HCT116 (cell line): ENCODE data around the gene CCDC3. TPM values are rescaled to one million over a fixed set of nuclear protein-coding genes. Genes with fewer than 3 reads are reported as not detected.

Experiments
- ATAC-seq: fragments of 200-7000 bp; cut with Tn5 transposase; 2 replicates; pipeline ENCODE4 v1.9.1; 2020; ENCODE audit warnings: mild to moderate bottlenecking, moderate library complexity
- BruUV-seq: library from RNA; stranded (reverse); fragments of 400-500 nt; replicated peaks from 2 replicates; lab custom pipeline; 2021; lab: Mats Ljungman, UMichigan
- CTCF ChIA-PET: fragments of 300-600 bp; sonication (Branson Sonifier 250); formaldehyde crosslinking; loops from one replicate; lab custom pipeline; 2021; ENCODE audit warnings: antibody characterized with exemption; lab: Charles Lee
- POLR2A ChIA-PET: fragments of 300-600, 350-600 bp; sonication (Branson Sonifier 250); formaldehyde crosslinking; loops from one replicate; lab custom pipeline; 2021; ENCODE audit warnings: antibody characterized with exemption; lab: Charles Lee
- RAD21 ChIA-PET, 2 experiments: fragments of 300-600 bp; sonication (Branson Sonifier 250); formaldehyde crosslinking; loops; one replicate each; lab custom pipeline; 2023; ENCODE audit warnings: low total read pairs in 2 of 2; ENCODE audit not compliant: uncharacterized antibody in 2 of 2, unreplicated experiment in 2 of 2, low non-redundant PET in 1 of 2; lab: Charles Lee
- DNase-seq: peaks from one replicate; pipeline ENCODE4 v3.0.0-alpha.2; 2010; ENCODE audit warnings: low read depth, low spot score
- H2AFZ ChIP-seq: fragments of 200-600 bp; shearing (Covaris generic), sonication (generic); 2 replicates; pipeline ENCODE4 v1.6.1; 2017; ENCODE audit warnings: low read depth, mixed run types, mixed read lengths, antibody characterized with exemption, low read length; ENCODE audit not compliant: poor library complexity, severe bottlenecking
- H3K27ac ChIP-seq: 2 replicates; pipeline ENCODE4 v1.5.1; 2012; ENCODE audit warnings: low read depth, low read length
- H3K27me3 ChIP-seq: fragments of 200-600 bp; sonication (generic); 2 replicates; pipeline ENCODE4 v1.6.1; 2016; ENCODE audit warnings: mixed run types, low read length, mixed read lengths; ENCODE audit not compliant: insufficient read depth
- H3K36me3 ChIP-seq, 2 experiments: fragments of 200-500 bp in 1 of 2; fragments of 200-600 bp in 1 of 2; sonication (Bioruptor generic) in 1 of 2; sonication (generic) in 1 of 2; 2 replicates each; pipeline versions ENCODE4 v1.5.1 to v1.6.1; 2014 to 2016; ENCODE audit warnings: low read length in 2 of 2, inconsistent platforms in 1 of 2, mixed read lengths in 1 of 2, mixed run types in 1 of 2; ENCODE audit not compliant: insufficient read depth in 2 of 2, control insufficient read depth in 1 of 2
- H3K4me1 ChIP-seq, 2 experiments: fragments of 200-600 bp in 1 of 2; sonication (generic) in 1 of 2; 2 replicates each; pipeline versions ENCODE4 v1.5.1 to v1.6.1; 2012 to 2017; ENCODE audit warnings: low read length in 2 of 2, inconsistent platforms in 1 of 2, mild to moderate bottlenecking in 1 of 2, mixed read lengths in 1 of 2, mixed run types in 1 of 2, moderate library complexity in 1 of 2; ENCODE audit not compliant: insufficient read depth in 2 of 2, control insufficient read depth in 1 of 2
- H3K4me2 ChIP-seq: fragments of 200-600 bp; sonication (generic); 2 replicates; pipeline ENCODE4 v1.6.1; 2017; ENCODE audit warnings: mixed run types, low read length, mixed read lengths
- H3K4me3 ChIP-seq, 2 experiments: fragments of 200-600 bp in 1 of 2; sonication (generic) in 1 of 2; replicated peaks in 1 of 2; 2 replicates each; pipeline ENCODE4 v1.5.1; 2011 to 2016; ENCODE audit warnings: low read length in 2 of 2, control low read depth in 1 of 2, low read depth in 1 of 2, mild to moderate bottlenecking in 1 of 2, mixed read lengths in 1 of 2, mixed run types in 1 of 2
- H3K79me2 ChIP-seq: fragments of 200-600 bp; sonication (generic); 2 replicates; pipeline ENCODE4 v1.6.1; 2017; ENCODE audit warnings: mild to moderate bottlenecking, mixed run types, low read length, moderate library complexity, mixed read lengths; ENCODE audit not compliant: insufficient read depth
- H3K9ac ChIP-seq: fragments of 200-600 bp; sonication (generic); 2 replicates; pipeline ENCODE4 v1.6.1; 2016; ENCODE audit warnings: low read length, mixed read lengths
- H3K9me2 ChIP-seq: fragments of 200-600 bp; sonication (generic), shearing (Covaris generic); 2 replicates; pipeline ENCODE4 v1.6.1; 2017; ENCODE audit warnings: mixed run types, mild to moderate bottlenecking, moderate library complexity; ENCODE audit not compliant: insufficient read depth
- H3K9me3 ChIP-seq, 2 experiments: fragments of 200-500 bp in 1 of 2; fragments of 200-600 bp in 1 of 2; sonication (Bioruptor generic) in 1 of 2; sonication (generic) in 1 of 2; 2 replicates each; pipeline ENCODE4 v1.6.1; 2014 to 2017; ENCODE audit warnings: low read length in 2 of 2, mixed read lengths in 2 of 2, inconsistent platforms in 1 of 2, low read depth in 1 of 2, mild to moderate bottlenecking in 1 of 2, mixed run types in 1 of 2, moderate library complexity in 1 of 2; ENCODE audit not compliant: control insufficient read depth in 1 of 2, insufficient read depth in 1 of 2
- H4K20me1 ChIP-seq: fragments of 200-600 bp; sonication (generic), shearing (Covaris generic); 2 replicates; pipeline ENCODE4 v1.6.1; 2017; ENCODE audit warnings: mixed run types, mild to moderate bottlenecking, moderate library complexity; ENCODE audit not compliant: insufficient read depth
- CTCF ChIP-seq, 3 experiments: fragments of 200-600 bp in 1 of 3; sonication (generic) in 1 of 3; IDR thresholded peaks in 2 of 3; conservative IDR thresholded peaks in 1 of 3; 2 replicates each; pipeline ENCODE4 v1.5.1; 2012 to 2017; ENCODE audit warnings: low read depth in 2 of 3, low read length in 2 of 3, antibody characterized with exemption in 1 of 3, borderline replicate concordance in 1 of 3, control low read depth in 1 of 3, mild to moderate bottlenecking in 1 of 3, mixed read lengths in 1 of 3, mixed run types in 1 of 3, moderate library complexity in 1 of 3; ENCODE audit not compliant: insufficient read depth in 1 of 3
- EGR1 ChIP-seq: IDR thresholded peaks from 2 replicates; pipeline ENCODE4 v1.6.1; 2012; ENCODE audit warnings: low read depth
- ELF1 ChIP-seq: IDR thresholded peaks from 2 replicates; pipeline ENCODE4 v1.6.1; 2012; ENCODE audit warnings: low read depth, borderline replicate concordance
- JUND ChIP-seq: IDR thresholded peaks from 2 replicates; pipeline ENCODE4 v1.6.1; 2012
- POLR2AphosphoS5 ChIP-seq: IDR thresholded peaks from 2 replicates; pipeline ENCODE4 v1.6.1; 2011; ENCODE audit warnings: mild to moderate bottlenecking, low read depth, low read length, moderate library complexity
- RAD21 ChIP-seq: IDR thresholded peaks from 2 replicates; pipeline ENCODE4 v1.6.1; 2012; ENCODE audit warnings: low read depth, mild to moderate bottlenecking
- TCF7L2 ChIP-seq: IDR thresholded peaks from 2 replicates; pipeline ENCODE4 v1.7.0; 2011; ENCODE audit warnings: borderline replicate concordance, inconsistent platforms; ENCODE audit not compliant: insufficient read depth, insufficient read length; ENCODE audit errors: extremely low read depth
- ZNF274 ChIP-seq: fragments of 200-500 bp; sonication (Bioruptor generic); IDR thresholded peaks from 2 replicates; pipeline ENCODE4 v1.6.1; 2014; ENCODE audit warnings: mild to moderate bottlenecking, low read depth, low read length, inconsistent platforms
- intact Hi-C: fragments of 100-400 bp; cut with micrococcal nuclease; formaldehyde crosslinking; loops from 2 replicates; pipeline ENCODE4 v1.10.0; 2022
- total RNA-seq: library from RNA; stranded (reverse); gene quantifications from one replicate; pipeline ENCODE4 v1.2.1, GENCODE V29; 2021; ENCODE audit not compliant: unreplicated experiment

The CCDC3 gene
- total RNA-seq, 1 experiment from 2014 or later: 10.5 TPM

DNA sequence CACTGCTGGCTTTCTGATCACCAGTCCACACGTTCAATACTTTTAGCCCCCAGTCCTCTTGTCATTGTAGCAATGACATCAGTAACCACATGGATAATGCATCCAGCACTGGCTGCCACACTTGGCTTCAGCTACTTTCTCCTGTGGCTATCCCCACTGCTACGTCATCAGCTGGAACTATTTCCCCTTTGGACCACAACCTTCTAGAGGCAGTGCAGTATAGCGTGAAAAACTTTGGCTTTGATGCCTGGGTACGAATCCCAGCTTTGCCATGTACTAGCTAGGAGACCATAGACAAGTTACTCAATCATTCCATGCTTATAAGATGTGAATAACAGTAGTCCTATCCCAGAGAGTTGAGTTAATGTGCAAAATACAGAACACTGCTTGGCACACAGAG is 63.2 kb downstream of the CCDC3 start:
- no peak overlapping the region for H3K27ac ChIP-seq
- H3K79me2 ChIP-seq: no peaks in the 10 kb centered on the region
- no peaks in the 10 kb centered on the region for H3K27me3 ChIP-seq
- CTCF ChIA-PET: no interaction called here
- no peaks in the 10 kb centered on the region for H3K9me2 ChIP-seq
- H4K20me1 ChIP-seq: no peaks in the 10 kb centered on the region
- no peak overlapping the region for H3K4me3 ChIP-seq
- no peaks in the 10 kb centered on the region for H3K36me3 ChIP-seq
- H3K9ac ChIP-seq: no peak overlapping the region
- H2AFZ ChIP-seq: no peak overlapping the region
- TF ChIP-seq TCF7L2: no peak
- TF ChIP-seq EGR1: no peak
- TF ChIP-seq ZNF274: no peak
- TF ChIP-seq ELF1: no peak
- TF ChIP-seq POLR2AphosphoS5: no peak
- no peak for TF ChIP-seq CTCF (IDR thresholded peaks at IDR 0.05 in 2 of 3, conservative IDR thresholded peaks at IDR 0.05 in 1 of 3; ENCODE audit: borderline replicate concordance in 1 of 3, insufficient read depth in 1 of 3, low read depth in 2 of 3, low read length in 2 of 3)
- TF ChIP-seq RAD21: no peak
- intact Hi-C loops: no loop called here
- RAD21 ChIA-PET: no interaction called here
- BruUV-seq: no TSS peak
- no peak for DNase-seq
- H3K9me3 ChIP-seq: no peaks in the 10 kb centered on the region
- H3K4me2 ChIP-seq: no peak overlapping the region
- no peak for ATAC-seq
- no peaks in the 10 kb centered on the region for H3K4me1 ChIP-seq
- POLR2A ChIA-PET: no interaction called here

DNA sequence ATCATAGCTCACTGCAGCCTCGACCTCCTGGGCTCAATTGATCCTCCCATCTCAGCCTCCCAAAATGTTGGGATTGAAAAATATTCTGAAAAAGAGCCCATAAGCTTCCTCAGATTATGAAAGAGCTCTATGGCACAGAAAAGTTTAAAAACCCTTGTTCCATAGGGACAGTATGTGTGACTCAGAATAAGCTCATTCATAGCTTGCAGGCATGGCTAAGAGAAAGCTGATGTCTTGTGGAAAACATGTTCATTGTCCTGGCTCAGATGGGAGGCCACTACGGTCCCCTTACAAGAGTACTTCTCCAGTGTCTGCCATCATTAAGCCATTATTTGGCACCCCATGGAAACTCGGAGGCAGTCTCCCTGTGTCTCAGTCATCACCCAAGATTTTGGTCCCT is 64.0 kb downstream of the CCDC3 start:
- intact Hi-C loops: no loop called here
- no peak overlapping the region for H3K4me3 ChIP-seq

More for the DNA sequence above, 64.0 kb downstream of the CCDC3 start:
- Histone ChIP-seq H3K27ac (no peak overlapping the region), H3K4me1 (no peaks in the 10 kb centered on the region), H4K20me1 (no peaks in the 10 kb centered on the region), H3K9me2 (no peaks in the 10 kb centered on the region), H3K27me3 (no peaks in the 10 kb centered on the region), H2AFZ (no peak overlapping the region), H3K79me2 (no peaks in the 10 kb centered on the region), H3K9ac (no peak overlapping the region), H3K4me2 (no peak overlapping the region), H3K9me3 (no peaks in the 10 kb centered on the region), H3K36me3 (no peaks in the 10 kb centered on the region)
- no peak for DNase-seq
- ChIA-PET RAD21 (no interaction called here), CTCF (no interaction called here), POLR2A (no interaction called here)
- ATAC-seq: no peak
- no TSS peak for BruUV-seq
- no peak for TF ChIP-seq CTCF (IDR thresholded peaks at IDR 0.05 in 2 of 3, conservative IDR thresholded peaks at IDR 0.05 in 1 of 3; ENCODE audit: borderline replicate concordance in 1 of 3, insufficient read depth in 1 of 3, low read depth in 2 of 3, low read length in 2 of 3)
- no peak for TF ChIP-seq JUND
